OCI-LY3 (cell line): Measurements from ENCODE around the gene ST3GAL5.

Experiments used
- H2AFZ ChIP-seq: fragments of 200-600, 300-600 bp; shearing (Covaris generic); 2 replicates; pipeline ENCODE4 v1.6.0; 2014; ENCODE audit warnings: antibody characterized with exemption, low read depth, low read length
- H3K27ac ChIP-seq: fragments of 200-600, 300-600 bp; sonication (generic); 2 replicates; pipeline ENCODE4 v1.5.1; 2014; ENCODE audit warnings: mild to moderate bottlenecking, low read length, moderate library complexity, mixed read lengths
- H3K27me3 ChIP-seq: fragments of 200-600, 300-600 bp; sonication (generic); 2 replicates; pipeline ENCODE4 v1.6.1; 2014; ENCODE audit warnings: low read depth, low read length, mixed read lengths
- H3K36me3 ChIP-seq: fragments of 200-600, 300-600 bp; sonication (generic); replicated peaks from 2 replicates; pipeline ENCODE3; 2014; ENCODE audit warnings: low read depth, low read length, mixed read lengths
- H3K4me1 ChIP-seq: fragments of 300-600, 200-600 bp; sonication (generic); 2 replicates; pipeline ENCODE4 v1.6.1; 2014; ENCODE audit warnings: low read length, mixed read lengths
- H3K4me2 ChIP-seq: fragments of 200-600, 300-600 bp; sonication (generic); 2 replicates; pipeline ENCODE4 v1.6.1; 2014; ENCODE audit warnings: low read length, mixed read lengths
- H3K4me3 ChIP-seq: fragments of 300-600, 200-600 bp; sonication (generic); 2 replicates; pipeline ENCODE4 v1.5.1; 2014; ENCODE audit warnings: antibody characterized with exemption, mild to moderate bottlenecking, low read length, moderate library complexity
- H3K79me2 ChIP-seq: fragments of 300-600, 200-600 bp; shearing (Covaris generic); 2 replicates; pipeline ENCODE4 v1.6.1; 2014; ENCODE audit warnings: mild to moderate bottlenecking, low read length, mixed read lengths
- H3K9ac ChIP-seq: fragments of 300-600, 200-600 bp; shearing (Covaris generic); 2 replicates; pipeline ENCODE4 v1.6.0; 2014; ENCODE audit warnings: mild to moderate bottlenecking, low read length, moderate library complexity
- H3K9me3 ChIP-seq: fragments of 200-600, 300-600 bp; shearing (Covaris generic); 2 replicates; pipeline ENCODE4 v1.6.1; 2014; ENCODE audit warnings: low read length, mixed read lengths; ENCODE audit not compliant: insufficient read depth
- H4K20me1 ChIP-seq: fragments of 200-600, 300-600 bp; sonication (generic); 2 replicates; pipeline ENCODE4 v1.6.1; 2016; ENCODE audit warnings: low read length, mixed read lengths; ENCODE audit not compliant: insufficient read depth
- CTCF ChIP-seq: fragments of 200-600, 300-600 bp; sonication (generic); IDR thresholded peaks from 2 replicates; pipeline ENCODE4 v1.5.1; 2014; ENCODE audit warnings: antibody characterized with exemption, low read length, low read depth
- EZH2phosphoT487 ChIP-seq: fragments of 200-600 bp; shearing (Covaris generic); IDR thresholded peaks from 2 replicates; pipeline ENCODE4 v1.6.1; 2018; ENCODE audit warnings: antibody characterized with exemption, mixed run types, low read depth

The ST3GAL5 gene

GRCh38 chr2:85844486-85844885, 44.3 kb downstream of the ST3GAL5 start:
- TF ChIP-seq CTCF, result no peak
- Histone ChIP-seq H3K4me2 (no peak overlapping the region), H3K4me3 (no peak overlapping the region), H3K27me3 (no peaks in the 10 kb centered on the region), H4K20me1 (no peaks in the 10 kb centered on the region), H3K9ac (no peak overlapping the region), H2AFZ (no peak overlapping the region), H3K4me1 (peaks cover 28% of the 10 kb centered on the region), H3K9me3 (no peaks in the 10 kb centered on the region), H3K36me3 (peaks cover 82% of the 10 kb centered on the region), H3K27ac (no peak overlapping the region), H3K79me2 (0 out of 2 replicates have a peak, but pooled peaks cover 3% of the 10 kb centered on the region)

- no peak overlapping the region for H3K9ac ChIP-seq
- no peak overlapping the region for H3K4me2 ChIP-seq
- no peaks in the 10 kb centered on the region for H3K79me2 ChIP-seq
- H3K4me1 ChIP-seq, result peaks cover 19% of the 10 kb centered on the region
- no peaks in the 10 kb centered on the region for H3K27me3 ChIP-seq
- H3K36me3 ChIP-seq, result peaks cover 84% of the 10 kb centered on the region
- no peaks in the 10 kb centered on the region for H3K9me3 ChIP-seq
- no peaks in the 10 kb centered on the region for H4K20me1 ChIP-seq
- TF ChIP-seq CTCF (peak; percentile 60), EZH2phosphoT487 (no peak)
- H3K27ac ChIP-seq, result no peak overlapping the region
- no peak overlapping the region for H2AFZ ChIP-seq
- H3K4me3 ChIP-seq, result no peak overlapping the region
Observed at GRCh38 chr2:85843543-85843942, 45.2 kb downstream of the ST3GAL5 start.

DNA sequence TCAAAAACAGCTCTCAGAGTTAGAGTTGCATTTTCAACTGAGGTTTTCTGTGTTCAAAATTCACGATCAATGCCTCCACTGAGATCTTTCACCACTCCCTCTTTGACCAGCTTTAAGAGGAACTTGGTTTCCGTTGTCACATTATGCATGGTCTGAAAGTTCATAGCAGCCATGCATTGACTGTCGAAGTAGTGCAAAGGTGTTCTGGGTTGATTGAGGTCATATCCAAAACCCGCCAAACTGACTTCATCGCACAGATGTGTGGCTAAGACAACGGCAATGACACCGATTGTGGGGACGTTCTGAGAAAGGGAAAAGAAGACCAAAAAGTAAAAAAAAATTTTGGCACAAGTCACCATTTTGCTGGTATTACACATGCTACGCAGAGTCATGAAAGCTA, 48.7 kb downstream of the ST3GAL5 start:
- Histone ChIP-seq H3K27ac (no peak overlapping the region), H3K27me3 (no peaks in the 10 kb centered on the region), H3K36me3 (peaks cover 80% of the 10 kb centered on the region), H2AFZ (no peak overlapping the region), H4K20me1 (no peaks in the 10 kb centered on the region), H3K4me3 (no peak overlapping the region), H3K9ac (no peak overlapping the region), H3K4me1 (no peaks in the 10 kb centered on the region), H3K9me3 (no peaks in the 10 kb centered on the region), H3K4me2 (no peak overlapping the region), H3K79me2 (no peaks in the 10 kb centered on the region)
- TF ChIP-seq CTCF, result no peak
- no peak for TF ChIP-seq EZH2phosphoT487

DNA sequence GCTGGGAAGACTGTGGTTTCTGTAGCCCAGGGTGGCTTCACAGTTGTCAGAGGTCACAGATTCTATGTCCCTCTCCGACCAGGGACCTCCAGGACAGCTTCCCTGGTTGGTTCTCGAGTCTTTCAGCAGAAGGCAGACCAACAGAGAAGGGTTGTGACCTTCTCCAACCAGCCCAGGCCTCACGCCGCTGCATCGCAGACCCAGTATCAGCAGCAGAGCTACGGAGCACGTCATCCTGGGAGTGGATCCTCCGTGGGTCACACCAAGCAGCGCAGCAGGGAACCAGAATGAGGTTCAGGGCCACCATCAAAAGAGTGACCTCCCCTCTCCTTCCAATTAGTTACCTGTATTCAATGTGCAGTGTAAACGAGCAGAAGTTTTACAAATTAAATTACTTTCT, 49.3 kb downstream of the ST3GAL5 start:
- Histone ChIP-seq H3K9ac (no peak overlapping the region), H3K27ac (no peak overlapping the region), H3K4me3 (no peak overlapping the region), H3K4me2 (no peak overlapping the region), H3K79me2 (no peaks in the 10 kb centered on the region), H4K20me1 (no peaks in the 10 kb centered on the region), H3K4me1 (no peaks in the 10 kb centered on the region), H2AFZ (no peak overlapping the region), H3K9me3 (no peaks in the 10 kb centered on the region), H3K27me3 (no peaks in the 10 kb centered on the region), H3K36me3 (peaks cover 77% of the 10 kb centered on the region)
- TF ChIP-seq CTCF (no peak), EZH2phosphoT487 (no peak)
